Transverse colon (tissue), 3 donors: ENCODE data around the gene PRR33.

ENCODE experiments used
- EP300 ChIP-seq: sonication (generic); formaldehyde crosslinking; IDR thresholded peaks from one replicate; pipeline ENCODE4 v1.6.1; 2017; ENCODE audit warnings: antibody characterized with exemption, low read depth
- TF ChIP-seq, protein P1 (sequence below), 5 experiments: fragments of 200-600 bp in 3 of 5; fragments of 450-650 bp in 2 of 5; sonication (generic) in 3 of 5; IDR thresholded peaks; 1 replicate in 2 of 5; 2 replicates in 3 of 5; pipeline ENCODE4 v1.5.1; 2016 to 2017; ENCODE audit warnings: antibody characterized with exemption in 5 of 5, inconsistent platforms in 3 of 5, mild to moderate bottlenecking in 2 of 5, moderate library complexity in 1 of 5

DNA sequence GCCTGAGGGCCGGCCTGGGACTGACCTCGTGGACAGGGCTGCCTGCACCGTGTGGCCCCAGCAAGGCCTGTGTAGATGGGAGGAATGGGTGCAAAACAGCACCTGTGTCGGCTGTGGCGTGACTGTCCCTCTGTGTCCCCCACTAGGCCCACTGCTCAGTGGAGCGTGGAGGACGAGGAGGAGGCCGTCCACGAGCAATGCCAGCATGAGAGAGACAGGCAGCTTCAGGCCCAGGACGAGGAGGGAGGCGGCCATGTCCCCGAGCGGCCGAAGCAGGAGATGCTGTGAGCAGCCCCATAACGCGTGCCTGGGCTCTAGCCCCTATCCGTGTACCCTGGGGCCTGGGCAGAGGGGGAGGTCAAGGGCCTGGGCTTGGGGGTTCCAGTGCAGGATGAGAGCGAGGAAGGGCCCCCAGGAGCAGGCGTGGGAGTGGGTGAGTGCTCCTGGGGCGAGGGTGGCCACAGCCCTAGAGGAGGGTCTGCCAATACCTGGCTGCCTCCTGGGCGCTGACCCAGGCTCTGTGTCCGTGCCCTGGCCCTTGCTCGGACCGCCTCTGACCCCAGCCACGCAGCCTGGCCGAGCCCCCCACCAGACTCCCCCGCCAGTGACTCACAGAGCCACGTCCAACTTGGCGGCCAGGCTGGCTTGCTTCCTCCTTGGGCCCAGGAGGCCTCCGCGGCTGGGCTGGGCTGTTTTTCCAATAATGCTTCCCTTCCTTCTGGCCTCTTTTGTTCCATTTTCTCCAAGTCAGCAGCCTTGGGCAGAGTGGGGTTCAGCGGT lies 11.6 kb downstream of the PRR33 start:
- TF ChIP-seq, protein P1, sequence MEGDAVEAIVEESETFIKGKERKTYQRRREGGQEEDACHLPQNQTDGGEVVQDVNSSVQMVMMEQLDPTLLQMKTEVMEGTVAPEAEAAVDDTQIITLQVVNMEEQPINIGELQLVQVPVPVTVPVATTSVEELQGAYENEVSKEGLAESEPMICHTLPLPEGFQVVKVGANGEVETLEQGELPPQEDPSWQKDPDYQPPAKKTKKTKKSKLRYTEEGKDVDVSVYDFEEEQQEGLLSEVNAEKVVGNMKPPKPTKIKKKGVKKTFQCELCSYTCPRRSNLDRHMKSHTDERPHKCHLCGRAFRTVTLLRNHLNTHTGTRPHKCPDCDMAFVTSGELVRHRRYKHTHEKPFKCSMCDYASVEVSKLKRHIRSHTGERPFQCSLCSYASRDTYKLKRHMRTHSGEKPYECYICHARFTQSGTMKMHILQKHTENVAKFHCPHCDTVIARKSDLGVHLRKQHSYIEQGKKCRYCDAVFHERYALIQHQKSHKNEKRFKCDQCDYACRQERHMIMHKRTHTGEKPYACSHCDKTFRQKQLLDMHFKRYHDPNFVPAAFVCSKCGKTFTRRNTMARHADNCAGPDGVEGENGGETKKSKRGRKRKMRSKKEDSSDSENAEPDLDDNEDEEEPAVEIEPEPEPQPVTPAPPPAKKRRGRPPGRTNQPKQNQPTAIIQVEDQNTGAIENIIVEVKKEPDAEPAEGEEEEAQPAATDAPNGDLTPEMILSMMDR (IDR thresholded peaks at IDR 0.05): no peak
- no peak for TF ChIP-seq EP300
